ENCODE data around the gene EXOC3L4. TPM values are rescaled to one million over a fixed set of nuclear protein-coding genes. Genes with fewer than 3 reads are reported as not detected.

Gene EXOC3L4
- polyA plus RNA-seq, 1 donor from 2014 or later = not detected

DNA sequence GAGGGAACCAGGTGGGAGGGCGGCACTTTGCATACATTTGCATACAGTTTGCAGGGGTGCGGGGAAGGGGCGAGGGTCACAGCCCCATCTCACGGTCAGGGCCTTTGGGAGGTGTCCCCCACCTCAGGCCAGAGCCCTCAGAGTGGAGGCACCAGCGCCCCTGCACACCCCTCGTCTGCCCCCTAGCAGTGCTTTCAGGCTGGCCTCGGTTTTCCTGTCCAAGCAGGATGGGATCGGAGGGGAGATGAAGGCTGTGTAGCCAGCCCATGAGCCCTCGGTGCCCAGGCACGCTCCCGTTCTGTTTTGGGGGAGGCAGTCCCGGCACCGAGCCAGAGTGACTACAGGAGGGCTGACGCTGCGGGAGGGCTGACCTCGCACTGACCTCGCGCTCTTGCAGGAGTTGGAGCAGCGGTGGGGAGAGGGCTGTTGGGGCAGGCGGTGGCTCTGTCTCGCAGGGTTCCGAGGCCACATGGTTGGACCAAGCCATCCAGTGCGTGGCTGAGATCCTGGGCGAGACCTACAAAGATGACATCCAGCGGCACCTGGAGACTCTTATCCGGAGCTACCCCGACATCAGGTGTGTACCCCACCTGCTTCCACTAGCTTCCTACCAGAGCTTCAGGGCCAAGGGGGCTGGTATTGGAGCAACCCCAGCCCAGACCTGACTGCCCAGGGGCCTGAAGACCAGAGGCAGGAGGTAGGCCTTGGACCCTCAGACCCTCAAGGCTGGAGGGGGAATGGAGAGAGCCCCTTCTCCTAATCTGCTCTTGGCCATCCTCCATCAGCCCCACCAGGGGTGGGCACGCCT is 13.6 kb downstream of the EXOC3L4 start:
- Histone ChIP-seq H2AFZ (ENCODE audit: low read depth, low read length) (no peak overlapping the region), H3K27me3 (ENCODE audit: insufficient read depth, low read depth, low read length) (peaks cover 19% of the 10 kb centered on the region), H3K4me3 (ENCODE audit: low read length) (no peak overlapping the region), H3F3A (ENCODE audit: insufficient read depth, low read length, poor library complexity, severe bottlenecking) (no peaks in the 10 kb centered on the region), H3K4me2 (ENCODE audit: low read length) (no peak overlapping the region), H3K27ac (ENCODE audit: low read length) (no peak overlapping the region), H3K9ac (ENCODE audit: low read length) (no peak overlapping the region), H4K20me1 (ENCODE audit: insufficient read depth) (no peaks in the 10 kb centered on the region), H3K9me3 (ENCODE audit: low read length) (no peaks in the 10 kb centered on the region), H3K79me2 (replicated peaks; ENCODE audit: insufficient read depth, low read length) (no peaks in the 10 kb centered on the region), H3K9me2 (ENCODE audit: insufficient read depth, low read length) (no peaks in the 10 kb centered on the region), H3K36me3 (ENCODE audit: insufficient read depth, low read length) (no peaks in the 10 kb centered on the region)
- TF ChIP-seq TAF1 (IDR thresholded peaks at IDR 0.05; ENCODE audit: low read depth) (no peak), RAD21 (conservative IDR thresholded peaks at IDR 0.05) (no peak), EP300 (conservative IDR thresholded peaks at IDR 0.05; ENCODE audit: poor library complexity, severe bottlenecking) (no peak), SMC3 (conservative IDR thresholded peaks at IDR 0.05; ENCODE audit: poor library complexity) (no peak), EZH2 (IDR thresholded peaks at IDR 0.05; ENCODE audit: borderline replicate concordance, insufficient read depth, low read length, poor library complexity, severe bottlenecking) (no peak), CTCF (IDR thresholded peaks at IDR 0.05; ENCODE audit: poor library complexity, severe bottlenecking) (no peak), MXI1 (conservative IDR thresholded peaks at IDR 0.05; ENCODE audit: poor library complexity, severe bottlenecking) (no peak), POLR2AphosphoS5 (IDR thresholded peaks at IDR 0.05) (no peak)
- TF ChIP-seq, protein P1, sequence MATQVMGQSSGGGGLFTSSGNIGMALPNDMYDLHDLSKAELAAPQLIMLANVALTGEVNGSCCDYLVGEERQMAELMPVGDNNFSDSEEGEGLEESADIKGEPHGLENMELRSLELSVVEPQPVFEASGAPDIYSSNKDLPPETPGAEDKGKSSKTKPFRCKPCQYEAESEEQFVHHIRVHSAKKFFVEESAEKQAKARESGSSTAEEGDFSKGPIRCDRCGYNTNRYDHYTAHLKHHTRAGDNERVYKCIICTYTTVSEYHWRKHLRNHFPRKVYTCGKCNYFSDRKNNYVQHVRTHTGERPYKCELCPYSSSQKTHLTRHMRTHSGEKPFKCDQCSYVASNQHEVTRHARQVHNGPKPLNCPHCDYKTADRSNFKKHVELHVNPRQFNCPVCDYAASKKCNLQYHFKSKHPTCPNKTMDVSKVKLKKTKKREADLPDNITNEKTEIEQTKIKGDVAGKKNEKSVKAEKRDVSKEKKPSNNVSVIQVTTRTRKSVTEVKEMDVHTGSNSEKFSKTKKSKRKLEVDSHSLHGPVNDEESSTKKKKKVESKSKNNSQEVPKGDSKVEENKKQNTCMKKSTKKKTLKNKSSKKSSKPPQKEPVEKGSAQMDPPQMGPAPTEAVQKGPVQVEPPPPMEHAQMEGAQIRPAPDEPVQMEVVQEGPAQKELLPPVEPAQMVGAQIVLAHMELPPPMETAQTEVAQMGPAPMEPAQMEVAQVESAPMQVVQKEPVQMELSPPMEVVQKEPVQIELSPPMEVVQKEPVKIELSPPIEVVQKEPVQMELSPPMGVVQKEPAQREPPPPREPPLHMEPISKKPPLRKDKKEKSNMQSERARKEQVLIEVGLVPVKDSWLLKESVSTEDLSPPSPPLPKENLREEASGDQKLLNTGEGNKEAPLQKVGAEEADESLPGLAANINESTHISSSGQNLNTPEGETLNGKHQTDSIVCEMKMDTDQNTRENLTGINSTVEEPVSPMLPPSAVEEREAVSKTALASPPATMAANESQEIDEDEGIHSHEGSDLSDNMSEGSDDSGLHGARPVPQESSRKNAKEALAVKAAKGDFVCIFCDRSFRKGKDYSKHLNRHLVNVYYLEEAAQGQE (IDR thresholded peaks at IDR 0.05; ENCODE audit: borderline replicate concordance) = no peak

GRCh38 chr14:103108749-103109207 is 14.3 kb downstream of the EXOC3L4 start:
- Histone ChIP-seq H3K4me2 (ENCODE audit: low read length) (no peak overlapping the region), H4K20me1 (ENCODE audit: insufficient read depth) (no peaks in the 10 kb centered on the region), H3K9ac (ENCODE audit: low read length) (no peak overlapping the region)

More at GRCh38 chr14:103108749-103109207, 14.3 kb downstream of the EXOC3L4 start:
- no peaks in the 10 kb centered on the region for H3K36me3 ChIP-seq (ENCODE audit: insufficient read depth, low read length)
- TF ChIP-seq POLR2AphosphoS5 (IDR thresholded peaks at IDR 0.05) = no peak
- no peak for TF ChIP-seq RAD21 (conservative IDR thresholded peaks at IDR 0.05)
- no peak for TF ChIP-seq CTCF (IDR thresholded peaks at IDR 0.05; ENCODE audit: poor library complexity, severe bottlenecking)
- H2AFZ ChIP-seq (ENCODE audit: low read depth, low read length) = no peak overlapping the region
- peaks cover 13% of the 10 kb centered on the region for H3K27me3 ChIP-seq (ENCODE audit: insufficient read depth, low read depth, low read length)
- no peaks in the 10 kb centered on the region for H3K9me3 ChIP-seq (ENCODE audit: low read length)
- H3K4me3 ChIP-seq (ENCODE audit: low read length) = no peak overlapping the region
- no peaks in the 10 kb centered on the region for H3F3A ChIP-seq (ENCODE audit: insufficient read depth, low read length, poor library complexity, severe bottlenecking)
- no peaks in the 10 kb centered on the region for H3K79me2 ChIP-seq (replicated peaks; ENCODE audit: insufficient read depth, low read length)
- H3K9me2 ChIP-seq (ENCODE audit: insufficient read depth, low read length) = no peaks in the 10 kb centered on the region
- no peak overlapping the region for H3K27ac ChIP-seq (ENCODE audit: low read length)

Data from neural cell (in vitro differentiated cells).